Activated T-helper 2 cell treated with anti-CD3 and anti-CD28 coated beads, Interferon-gamma antibody, Interleukin-2, Interleukin-4, amounts not matched to agents 10 μg/mL and 5 μg/mL and 100 μg/mL, durations not matched to agents 14 hours and 24 hours and 36 hours (primary cell): ENCODE measurements around the gene PRR14. TPM values are rescaled to one million over a fixed set of nuclear protein-coding genes. Genes with fewer than 3 reads are reported as not detected.
"Not testable (repeated sequence)": the region's sequence is repeated elsewhere in the genome, so short reads cannot be mapped to it uniquely, and the experiment has no call there.

Source experiments
- DNase-seq: peaks from one replicate; pipeline ENCODE4 v3.0.0; 2021; ENCODE audit warnings: low spot score
- H3K27ac Mint-ChIP-seq: one replicate; pipeline ENCODE4 v1.8.0; 2021; ENCODE audit warnings: mixed read lengths
- H3K27me3 Mint-ChIP-seq: one replicate; pipeline ENCODE4 v1.8.0; 2021; ENCODE audit warnings: low read depth, mixed read lengths
- H3K36me3 Mint-ChIP-seq: one replicate; pipeline ENCODE4 v1.8.0; 2021; ENCODE audit warnings: low read depth, mixed read lengths
- H3K4me1 Mint-ChIP-seq: one replicate; pipeline ENCODE4 v1.8.0; 2021; ENCODE audit warnings: low read depth, mixed read lengths
- H3K4me3 Mint-ChIP-seq: one replicate; pipeline ENCODE4 v1.8.0; 2021; ENCODE audit warnings: low read depth, mild to moderate bottlenecking, moderate library complexity, mixed read lengths
- H3K9me3 Mint-ChIP-seq: one replicate; pipeline ENCODE4 v1.8.0; 2021; ENCODE audit warnings: mixed read lengths
- intact Hi-C: fragments of 100-400 bp; cut with micrococcal nuclease; formaldehyde crosslinking; loops from one replicate; pipeline ENCODE4 v1.15.1; 2023
- total RNA-seq: library from RNA; stranded (reverse); gene quantifications from 2 replicates; pipeline ENCODE4 v1.2.3, GENCODE V29; 2022

The PRR14 gene
- total RNA-seq, 1 donor from 2014 or later = 84.0 TPM

DNA sequence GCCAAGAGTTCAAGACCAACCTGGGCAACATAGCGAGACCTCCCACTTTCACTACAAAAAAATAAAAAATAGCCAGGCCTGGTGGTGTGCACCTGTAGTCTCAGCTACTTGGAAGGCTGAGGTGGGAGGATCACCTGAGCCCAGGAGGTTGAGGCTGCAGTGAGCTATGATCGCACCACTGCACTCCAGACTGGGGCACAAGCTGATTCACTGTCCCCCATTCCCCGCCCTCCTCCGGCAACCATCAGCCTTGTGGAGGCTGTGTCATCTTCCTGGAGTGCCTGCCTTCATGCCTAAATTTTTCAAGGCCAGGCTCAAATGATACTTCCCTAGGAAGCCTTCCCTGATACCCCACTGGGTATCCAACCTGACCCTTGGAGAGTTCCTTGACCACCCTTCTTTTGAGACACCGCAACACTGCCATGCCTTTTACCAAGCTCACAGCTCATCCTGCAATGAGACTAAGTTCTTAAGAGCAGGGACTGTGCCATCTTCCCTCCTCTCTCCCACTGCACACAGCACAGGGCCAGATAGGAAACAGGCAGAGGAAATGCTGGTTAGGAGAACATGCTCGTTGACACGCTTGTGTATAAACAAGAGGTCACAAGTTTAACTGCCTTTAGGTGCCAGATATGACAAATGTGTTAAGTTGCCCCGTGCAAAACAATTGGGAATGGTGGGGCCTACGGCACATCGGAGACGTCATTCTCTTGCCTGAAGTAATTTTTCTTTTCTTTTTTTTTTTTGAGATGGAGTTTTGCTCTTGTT, 44.4 kb downstream of the PRR14 start:
- Mint-ChIP-seq H3K9me3 (no peaks in the 10 kb centered on the region), H3K4me3 (no peak overlapping the region), H3K4me1 (peaks cover 31% of the 10 kb centered on the region), H3K27me3 (no peaks in the 10 kb centered on the region), H3K27ac (peak overlapping the region; percentile 38), H3K36me3 (peaks cover 12% of the 10 kb centered on the region)
- intact Hi-C loops = loop anchor here (1.0 to 10.0 kb wide), 3 partner anchors 37 to 410 kb away; partner anchors contain the start of genes BCKDK, CFAP119, FBRS and RNF40
- no peak for DNase-seq

GRCh38 chr16:30696646-30697045, 45.9 kb downstream of the PRR14 start:
- peaks cover 21% of the 10 kb centered on the region for H3K36me3 Mint-ChIP-seq
- peaks cover 34% of the 10 kb centered on the region for H3K4me1 Mint-ChIP-seq
- H3K9me3 Mint-ChIP-seq, H3K27ac Mint-ChIP-seq, H3K4me3 Mint-ChIP-seq, H3K27me3 Mint-ChIP-seq, DNase-seq: not testable (repeated sequence)
- intact Hi-C loops = loop anchor here (5.0 to 10.0 kb wide), 2 partner anchors 66 to 408 kb away; partner anchors contain the start of genes BCKDK, CFAP119 and RNF40

DNA sequence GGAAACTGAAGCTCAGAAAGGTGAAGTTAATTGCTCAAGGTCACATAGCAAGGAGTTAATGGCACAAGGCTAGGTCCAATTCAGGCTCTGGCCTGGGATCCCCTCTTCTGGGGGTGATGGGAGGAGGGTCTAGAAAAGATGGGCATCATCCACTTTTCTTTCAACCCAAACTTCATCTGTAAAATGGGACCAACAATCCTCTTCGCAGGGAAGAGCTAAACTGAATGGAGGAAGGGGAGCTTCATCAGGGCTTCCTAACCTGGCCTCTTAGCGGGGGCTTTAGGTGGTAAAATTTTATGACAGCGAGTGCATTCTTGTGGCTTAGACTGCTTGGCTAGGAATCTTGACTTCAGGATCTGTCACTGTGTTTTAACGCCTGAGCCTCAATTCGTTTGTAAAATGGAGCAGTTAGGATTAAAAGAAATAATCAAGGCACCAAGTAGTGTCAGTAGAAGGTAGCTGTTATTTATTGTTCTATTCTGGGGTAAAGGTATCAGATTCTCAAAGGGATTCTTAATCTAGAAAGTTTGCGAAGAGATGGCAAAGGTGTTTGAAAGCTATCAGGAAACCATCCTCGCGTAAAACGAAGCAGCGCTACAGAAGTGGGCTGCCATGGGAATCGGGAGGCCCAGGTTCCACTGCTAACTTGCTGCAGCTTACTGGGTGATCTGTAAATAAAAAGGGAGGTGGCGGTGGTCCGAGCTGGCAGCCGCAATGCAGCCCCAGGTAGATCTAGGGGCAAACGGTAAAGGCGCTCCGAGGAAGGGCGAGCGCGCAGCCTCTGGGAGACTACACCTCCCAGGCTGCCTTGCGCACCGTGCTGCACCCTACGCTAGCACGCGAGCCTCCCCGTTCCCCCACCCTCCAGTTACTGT, 46.7 kb downstream of the PRR14 start:
- H3K9me3 Mint-ChIP-seq = no peaks in the 10 kb centered on the region
- H3K4me1 Mint-ChIP-seq = peaks cover 31% of the 10 kb centered on the region
- peaks cover 28% of the 10 kb centered on the region for H3K36me3 Mint-ChIP-seq
- DNase-seq = no peak
- H3K27me3 Mint-ChIP-seq = no peaks in the 10 kb centered on the region
- H3K4me3 Mint-ChIP-seq = peak overlapping the region; percentile 100
- intact Hi-C loops = loop anchor here (1.0 to 10.0 kb wide), 7 partner anchors 39 to 407 kb away; partner anchors contain the start of genes BCKDK, CFAP119, FBRS and PHKG2
- H3K27ac Mint-ChIP-seq = peak overlapping the region; percentile 100

DNA sequence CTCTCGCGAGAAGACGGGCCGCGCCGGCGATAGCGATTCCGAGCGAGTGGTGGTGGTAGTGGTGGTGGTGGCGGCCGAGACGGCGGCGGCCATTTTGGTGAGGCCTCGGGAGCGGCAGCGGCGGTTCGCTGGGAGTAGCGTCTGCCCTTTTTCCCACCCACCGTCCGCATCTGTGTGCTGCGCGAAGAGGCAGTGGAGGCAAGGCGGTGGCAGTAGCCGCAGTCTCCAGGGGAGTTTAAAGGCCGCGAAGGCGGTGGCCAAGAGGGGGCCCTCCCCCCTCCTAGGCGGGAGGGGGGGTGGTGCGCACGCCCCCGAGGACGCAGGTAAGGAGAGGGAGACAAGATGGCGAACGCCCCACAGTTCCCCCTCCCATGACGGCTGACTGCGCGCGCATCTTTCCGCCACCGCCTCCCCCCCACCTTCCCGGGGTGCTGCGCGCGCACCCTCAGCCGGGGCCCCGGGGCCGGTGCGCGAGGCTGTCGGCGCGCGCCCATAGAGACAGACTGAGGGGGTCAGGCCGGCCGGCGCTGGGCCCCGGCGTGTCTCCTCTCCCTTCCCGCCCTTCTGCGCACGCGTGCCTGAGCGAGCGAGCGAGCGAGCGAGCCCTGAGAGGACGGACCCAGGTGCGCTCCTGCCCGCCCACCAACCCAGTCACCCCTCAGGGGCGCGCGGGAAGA, 47.5 kb downstream of the PRR14 start:
- intact Hi-C loops = loop anchor here (1.0 to 10.0 kb wide), 7 partner anchors 40 to 407 kb away; partner anchors contain the start of genes BCKDK, CFAP119, FBRS and PHKG2
- Mint-ChIP-seq H3K27ac (peak overlapping the region; percentile 100), H3K4me1 (peaks cover 29% of the 10 kb centered on the region), H3K9me3 (no peaks in the 10 kb centered on the region), H3K27me3 (no peaks in the 10 kb centered on the region), H3K36me3 (peaks cover 36% of the 10 kb centered on the region), H3K4me3 (peak overlapping the region; percentile 100)
- peak; percentile 99 for DNase-seq

DNA sequence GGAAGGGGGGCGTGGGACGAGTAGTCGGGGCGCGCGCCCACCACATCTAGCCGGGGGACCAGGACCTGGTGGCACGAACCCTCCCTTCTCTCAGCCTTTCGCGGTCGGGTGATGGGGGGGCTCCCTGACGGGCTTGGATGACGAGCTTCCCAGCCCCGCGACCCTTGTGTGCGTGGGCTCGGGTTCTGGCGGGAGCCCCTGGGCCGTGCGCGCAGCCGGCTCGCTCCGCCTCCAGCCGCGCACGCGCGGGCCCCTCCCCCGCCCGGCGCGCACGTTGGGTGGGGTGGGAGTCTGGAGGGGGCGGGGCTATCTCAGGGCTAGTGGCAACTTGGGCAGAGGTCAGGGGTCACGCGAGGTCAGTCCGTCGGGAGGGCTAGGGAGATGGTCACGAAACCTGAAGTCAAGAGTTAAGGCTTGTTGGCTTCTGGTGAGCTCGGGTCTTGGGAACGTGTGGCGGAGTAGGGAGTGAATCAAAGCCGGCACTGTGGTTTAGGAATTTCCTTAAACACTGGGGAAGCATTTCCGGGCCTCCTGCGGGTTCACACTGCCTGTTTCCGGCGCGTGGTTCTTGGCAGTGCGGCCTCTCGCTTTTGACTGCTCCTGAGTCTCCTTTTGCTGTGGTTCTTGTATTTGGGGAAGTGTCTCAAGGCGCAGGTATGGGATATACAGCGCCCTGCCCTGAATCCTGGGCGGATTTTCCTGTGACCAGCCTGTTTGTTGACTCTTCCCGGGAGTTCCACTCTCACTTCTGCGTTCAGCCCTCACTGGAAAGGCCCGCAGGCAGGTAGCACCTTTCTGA, 48.3 kb downstream of the PRR14 start, which contains the start of gene SRCAP:
Gene SRCAP (plus strand): TSS at position 356 of the 799 bp plus-strand sequence. CDS start 1,654 bp downstream, outside the sequence.
- intact Hi-C loops = loop anchor here (1.0 to 10.0 kb wide), 7 partner anchors 41 to 406 kb away; partner anchors contain the start of genes BCKDK, CFAP119, FBRS and PHKG2
- peaks cover 41% of the 10 kb centered on the region for H3K36me3 Mint-ChIP-seq

GRCh38 chr16:30699615-30700099, 48.9 kb downstream of the PRR14 start:
- H3K27ac Mint-ChIP-seq = peak overlapping the region; percentile 98

More for the DNA sequence above, 48.3 kb downstream of the PRR14 start, which contains the start of gene SRCAP:
- H3K27ac Mint-ChIP-seq = peak within 1 kb of the TSS; percentile 100
- H3K4me3 Mint-ChIP-seq = peak within 1 kb of the TSS; percentile 100
- H3K9me3 Mint-ChIP-seq = no peaks in the 10 kb centered on the region
- peak; percentile 84 for DNase-seq
- H3K4me1 Mint-ChIP-seq = peaks cover 24% of the 10 kb centered on the region
- no peaks in the 10 kb centered on the region for H3K27me3 Mint-ChIP-seq

GRCh38 chr16:30700491-30700890, 49.7 kb downstream of the PRR14 start:
- Mint-ChIP-seq H3K36me3 (peaks cover 50% of the 10 kb centered on the region), H3K4me1 (peaks cover 19% of the 10 kb centered on the region), H3K27me3 (no peaks in the 10 kb centered on the region), H3K27ac (no peak overlapping the region), H3K4me3 (peak overlapping the region; percentile 100), H3K9me3 (no peaks in the 10 kb centered on the region)
- intact Hi-C loops = no loop called here
- DNase-seq = no peak

More at GRCh38 chr16:30699615-30700099, 48.9 kb downstream of the PRR14 start:
- Mint-ChIP-seq H3K4me1 (peaks cover 24% of the 10 kb centered on the region), H3K27me3 (no peaks in the 10 kb centered on the region), H3K4me3 (peak overlapping the region; percentile 100), H3K9me3 (no peaks in the 10 kb centered on the region), H3K36me3 (peaks cover 47% of the 10 kb centered on the region)
- no peak for DNase-seq
- intact Hi-C loops = loop anchor here (2.0 to 10.0 kb wide), 3 partner anchors 63 to 405 kb away; partner anchors contain the start of genes BCKDK, CFAP119 and RNF40

DNA sequence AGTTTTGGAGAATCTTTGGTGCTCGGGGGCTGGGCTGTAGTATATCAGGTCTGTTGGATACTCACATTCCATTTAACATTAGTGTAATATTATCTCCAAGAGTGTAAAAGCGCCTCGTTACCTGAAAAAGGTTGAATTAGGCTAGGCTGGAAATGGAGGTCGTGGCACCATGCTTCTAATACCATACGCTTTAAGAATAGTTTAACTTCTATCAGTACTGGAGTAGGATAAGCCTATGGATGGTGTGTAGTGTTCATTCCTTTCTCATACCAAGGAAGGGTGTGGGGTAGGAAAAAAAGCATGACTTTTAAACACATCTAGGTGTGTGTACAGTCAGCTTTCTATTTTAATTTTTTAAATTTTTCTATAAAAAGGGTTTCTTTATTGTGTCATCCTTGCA, 50.2 kb downstream of the PRR14 start:
- H3K36me3 Mint-ChIP-seq = peaks cover 54% of the 10 kb centered on the region

GRCh38 chr16:30703071-30703470, 52.3 kb downstream of the PRR14 start:
- DNase-seq, H3K27ac Mint-ChIP-seq, intact Hi-C loops, H3K27me3 Mint-ChIP-seq, H3K9me3 Mint-ChIP-seq, H3K4me3 Mint-ChIP-seq: not testable (repeated sequence)
- H3K36me3 Mint-ChIP-seq = peaks cover 73% of the 10 kb centered on the region
- peaks cover 10% of the 10 kb centered on the region for H3K4me1 Mint-ChIP-seq

More for the DNA sequence above, 50.2 kb downstream of the PRR14 start:
- no peak for DNase-seq
- Mint-ChIP-seq H3K4me1 (peaks cover 19% of the 10 kb centered on the region), H3K27me3 (no peaks in the 10 kb centered on the region), H3K9me3 (no peaks in the 10 kb centered on the region), H3K4me3 (no peak overlapping the region), H3K27ac (no peak overlapping the region)
- intact Hi-C loops = no loop called here

- DNase-seq = no peak
- Mint-ChIP-seq H3K36me3 (peaks cover 78% of the 10 kb centered on the region), H3K4me3 (no peak overlapping the region), H3K9me3 (no peaks in the 10 kb centered on the region), H3K27me3 (no peaks in the 10 kb centered on the region), H3K4me1 (peaks cover 10% of the 10 kb centered on the region), H3K27ac (no peak overlapping the region)
- intact Hi-C loops = no loop called here
These were observed 53.2 kb downstream of the PRR14 start for GRCh38 chr16:30703971-30704370.
